Activated CD8-positive, alpha-beta memory T cell treated with anti-CD3 and anti-CD28 coated beads, Interleukin-2, amount 50 U/mL, for 4 hours (primary cell): ENCODE measurements around the gene MYT1.

ENCODE experiments used
- DNase-seq: peaks from one replicate; pipeline ENCODE4 v3.0.0-alpha.2; 2020

MYT1 gene

DNA sequence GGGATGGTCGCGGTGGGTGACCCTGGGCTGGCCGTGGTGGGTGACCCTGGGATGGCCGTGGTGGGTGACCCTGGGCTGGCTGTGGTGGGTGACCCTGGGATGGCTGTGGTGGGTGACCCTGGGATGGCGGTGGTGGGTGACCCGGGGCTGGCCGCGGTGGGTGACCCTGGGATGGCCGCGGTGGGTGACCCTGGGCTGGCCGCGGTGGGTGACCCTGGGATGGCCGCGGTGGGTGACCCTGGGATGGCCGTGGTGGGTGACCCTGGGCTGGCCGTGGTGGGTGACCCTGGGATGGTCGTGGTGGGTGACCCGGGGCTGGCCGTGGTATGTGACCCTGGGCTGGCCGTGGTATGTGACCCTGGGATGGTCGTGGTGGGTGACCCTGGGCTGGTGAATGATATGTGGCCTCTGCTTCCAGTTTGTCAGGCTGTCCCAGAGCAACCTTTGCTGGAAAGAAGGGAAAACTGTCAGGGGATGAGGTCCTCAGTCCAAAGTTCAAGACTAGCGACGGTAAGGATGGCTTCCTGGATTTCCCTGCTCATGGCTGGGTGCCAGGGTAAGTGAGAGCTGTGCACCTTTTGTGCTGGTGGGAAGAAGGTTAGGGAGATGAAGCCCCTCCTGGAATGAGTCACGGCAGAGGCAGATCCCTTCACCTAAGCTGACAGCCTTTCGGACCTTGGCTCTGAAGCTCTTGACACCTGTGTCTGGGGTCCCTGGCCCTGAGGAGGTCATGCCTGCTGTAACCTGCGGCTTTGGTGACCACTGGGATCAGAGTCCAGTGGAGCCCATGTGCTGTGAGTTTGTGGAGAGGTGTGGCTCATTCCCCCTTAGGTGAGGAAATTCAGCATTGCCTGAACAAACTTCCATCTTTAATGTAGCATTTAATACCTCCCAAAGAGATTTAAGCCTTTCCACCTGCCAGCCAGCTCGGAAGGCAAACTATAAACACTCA is 72.2 kb downstream of the MYT1 start:
- DNase-seq, result no peak

DNA sequence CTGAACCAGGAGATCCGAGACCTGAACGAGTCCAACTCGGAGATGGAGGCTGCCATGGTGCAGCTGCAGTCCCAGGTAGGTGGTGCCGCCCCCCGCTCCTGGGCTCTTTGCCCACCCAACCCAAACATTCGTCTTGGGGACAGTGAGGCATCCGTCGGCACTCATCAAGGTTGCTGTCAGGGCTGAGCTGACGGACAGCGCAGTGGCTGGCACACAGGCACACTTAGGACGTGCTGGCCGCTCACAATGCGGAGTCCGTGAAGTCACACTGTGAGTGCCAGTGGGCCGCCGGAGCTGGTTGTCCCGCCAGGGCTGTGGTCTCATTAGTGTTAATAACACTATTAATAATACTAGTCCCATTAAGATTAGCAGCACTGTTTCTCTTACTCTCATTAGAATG is 73.1 kb downstream of the MYT1 start:
- DNase-seq, result no peak

GRCh38 chr20:64238115-64238825 is 74.0 kb downstream of the MYT1 start:
- no peak for DNase-seq

- no peak for DNase-seq
These were observed 74.7 kb downstream of the MYT1 start for GRCh38 chr20:64238851-64239387.

DNA sequence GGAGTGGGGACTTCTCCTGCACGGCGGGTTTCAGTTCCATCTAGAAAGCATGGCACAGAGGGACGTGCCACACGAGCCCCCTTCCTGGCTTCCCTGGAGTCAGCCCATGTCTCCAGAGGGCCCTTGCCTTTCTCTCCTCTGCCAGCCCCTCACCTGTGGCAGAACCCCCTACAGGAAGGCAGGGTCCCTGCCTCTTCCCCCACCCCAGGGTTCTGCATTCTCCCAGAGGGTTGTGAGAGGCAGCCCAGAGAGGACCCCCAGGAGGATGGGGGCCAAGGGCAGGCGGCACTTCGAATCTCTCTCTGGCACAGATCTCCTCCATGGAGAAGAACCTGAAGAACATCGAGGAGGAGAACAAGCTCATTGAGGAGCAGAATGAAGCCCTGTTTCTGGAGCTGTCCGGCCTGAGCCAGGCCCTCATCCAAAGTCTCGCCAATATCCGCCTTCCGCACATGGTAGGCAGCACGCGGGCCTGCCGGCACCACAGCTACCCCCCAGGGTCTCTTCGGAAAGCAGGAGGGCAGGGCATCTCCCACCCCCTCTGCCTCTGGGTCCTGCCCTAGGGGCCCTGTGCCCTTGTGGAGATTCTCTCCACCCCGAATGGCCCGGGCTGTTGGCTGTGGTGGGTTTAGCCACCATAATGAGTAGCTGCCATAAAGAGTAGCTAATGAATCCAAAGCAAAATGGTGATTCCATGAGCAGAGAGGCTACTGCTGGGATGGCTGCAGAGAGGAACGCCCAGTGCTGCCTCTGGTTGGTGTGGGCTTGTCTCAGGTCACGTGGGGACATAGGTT is 75.4 kb downstream of the MYT1 start:
- DNase-seq, result no peak

DNA sequence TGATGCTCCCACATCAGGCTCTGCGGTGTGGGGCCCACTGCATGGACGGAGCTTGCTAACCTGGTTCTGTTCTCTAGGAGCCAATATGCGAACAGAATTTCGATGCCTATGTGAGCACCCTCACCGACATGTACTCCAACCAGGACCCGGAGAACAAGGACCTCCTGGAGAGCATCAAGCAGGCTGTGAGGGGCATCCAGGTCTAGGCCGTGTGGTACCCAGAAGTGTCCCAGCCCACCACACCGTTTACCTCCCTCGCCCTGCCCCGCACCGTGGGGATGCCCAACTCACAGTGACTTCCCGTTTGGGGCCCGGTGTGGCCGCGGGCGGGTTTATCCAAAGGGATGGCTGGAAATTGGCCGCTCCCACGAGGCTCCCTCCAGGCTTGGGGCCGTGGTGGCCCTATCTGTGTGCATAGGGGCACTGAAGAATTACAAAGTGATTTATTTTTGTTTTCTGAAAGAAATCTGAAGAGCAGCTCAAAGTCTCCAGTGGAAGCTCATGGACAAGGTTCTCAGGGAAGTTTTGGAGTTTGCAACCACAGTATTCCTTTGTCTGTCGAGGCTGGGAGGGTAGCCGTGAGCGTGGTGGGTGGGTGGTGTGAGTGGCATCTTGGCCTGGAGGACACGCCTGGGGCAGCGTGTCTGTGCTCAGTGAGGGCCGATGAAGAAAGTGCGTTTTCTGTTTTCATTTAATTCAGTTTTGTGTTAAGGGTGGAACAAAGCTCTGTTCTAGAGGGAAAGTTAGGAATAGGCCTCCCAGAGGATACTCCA is 76.2 kb downstream of the MYT1 start:
- no peak for DNase-seq

DNA sequence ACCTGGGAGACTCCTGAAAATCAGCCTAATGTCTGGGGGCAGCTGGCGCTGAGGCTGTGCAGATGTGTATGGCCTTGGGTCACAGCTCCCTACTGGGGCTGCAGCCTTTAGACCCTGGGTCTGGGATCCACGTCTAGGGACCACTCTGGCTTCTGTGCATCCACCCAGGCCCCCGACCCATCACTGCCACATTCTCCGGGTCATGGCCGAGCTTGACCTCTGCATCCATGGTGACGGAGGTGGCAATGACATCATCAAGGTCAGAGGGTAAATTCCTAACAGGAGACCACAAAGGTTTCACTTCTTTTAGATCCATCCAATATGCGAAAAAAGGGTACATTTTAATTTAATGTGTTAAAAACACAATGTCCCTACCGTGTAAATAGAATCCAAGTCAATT is 76.8 kb downstream of the MYT1 start:
- no peak for DNase-seq

- no peak for DNase-seq
These were observed 77.9 kb downstream of the MYT1 start for GRCh38 chr20:64242003-64242796.

DNA sequence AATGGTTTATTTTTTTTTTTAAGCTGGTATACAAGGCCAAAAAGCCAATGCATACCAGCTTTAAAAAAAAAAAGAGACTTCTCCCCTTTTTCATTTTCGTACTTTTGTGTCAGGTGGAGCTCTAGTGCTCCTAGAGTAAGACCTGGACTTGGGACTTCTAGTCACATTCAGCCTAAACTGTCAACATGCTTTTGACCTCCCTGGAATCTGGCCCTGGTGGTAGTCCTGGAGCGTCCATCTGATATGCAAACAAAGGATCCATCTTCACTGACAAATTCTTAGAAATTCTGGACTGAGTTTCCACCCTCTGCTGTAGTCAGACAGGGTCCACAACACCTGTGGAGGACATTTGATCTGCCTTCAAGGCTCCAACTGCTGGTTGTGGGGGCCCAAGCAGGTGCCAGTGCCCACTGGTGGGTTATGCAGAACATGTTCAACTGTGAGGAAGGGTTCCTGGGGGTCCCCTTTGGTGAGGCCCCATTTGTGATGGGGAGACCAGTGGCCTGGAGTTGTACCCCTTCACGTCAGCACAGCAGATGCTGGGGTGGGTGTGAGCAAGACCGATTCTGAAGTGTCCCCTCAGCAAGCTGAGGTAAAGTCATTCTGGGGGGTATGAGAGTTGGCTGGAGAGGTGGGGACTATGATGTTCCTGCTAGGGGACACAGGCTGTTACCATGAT is 78.7 kb downstream of the MYT1 start:
- DNase-seq, result no peak

DNA sequence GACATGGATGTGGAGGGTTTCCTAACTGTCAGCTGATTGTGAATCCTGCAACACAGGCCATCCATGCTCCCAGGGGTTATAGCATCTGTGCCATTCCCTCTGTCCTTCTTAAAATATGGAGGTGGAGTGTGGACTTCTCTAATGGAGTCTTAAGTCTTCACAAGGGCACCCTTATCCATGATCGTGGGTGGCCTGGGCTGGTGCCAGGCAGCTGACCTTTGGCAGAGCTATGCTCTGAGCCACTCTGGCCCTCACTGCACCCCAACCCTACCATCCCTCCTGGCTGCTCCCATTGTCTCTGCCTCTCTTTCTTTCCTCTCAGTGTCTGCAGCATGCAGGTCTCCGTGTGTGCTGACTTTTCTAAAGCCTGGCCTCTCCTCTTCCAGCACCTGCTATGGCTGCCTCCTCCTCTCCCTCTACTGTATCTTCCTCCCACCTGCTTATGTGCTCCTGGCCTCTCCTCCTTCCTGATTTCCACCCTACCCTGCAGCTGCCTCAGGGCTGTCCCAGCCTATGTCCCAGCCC is 80.1 kb downstream of the MYT1 start:
- DNase-seq, result no peak

DNA sequence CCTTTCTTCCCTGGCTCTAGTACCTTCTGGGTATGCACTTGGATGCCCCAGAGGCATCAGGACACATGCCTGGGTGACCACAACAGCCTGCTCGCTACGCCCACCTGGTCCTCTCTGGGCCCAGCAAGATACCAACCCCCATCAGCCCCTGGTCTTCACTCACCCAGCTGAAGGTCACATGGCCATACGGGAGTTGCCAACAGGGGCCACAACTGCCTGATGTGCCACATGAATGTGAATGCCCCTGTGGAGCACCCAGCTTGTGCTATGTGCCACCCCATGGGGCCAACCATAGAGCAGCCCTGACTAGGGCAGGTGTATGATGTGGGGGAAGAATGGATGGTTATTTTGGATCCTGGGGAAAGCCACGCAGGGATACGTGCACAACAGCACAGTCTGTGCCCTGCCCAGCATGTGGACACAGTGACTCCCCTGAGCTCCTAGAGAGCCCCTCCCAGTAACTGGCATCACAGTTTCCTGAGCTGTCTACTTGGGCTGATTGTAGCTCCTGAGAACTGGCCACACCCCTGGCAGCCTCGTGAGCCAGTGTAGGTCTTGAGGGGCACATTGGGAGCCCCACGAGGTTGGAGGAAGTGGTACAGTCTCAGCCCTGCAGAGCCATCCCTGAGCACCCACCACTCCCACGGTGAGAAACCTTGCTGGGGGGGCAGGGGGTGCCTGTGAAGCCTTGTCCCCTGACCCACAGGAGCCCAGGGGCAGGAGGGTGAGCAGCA is 80.8 kb downstream of the MYT1 start:
- no peak for DNase-seq

DNA sequence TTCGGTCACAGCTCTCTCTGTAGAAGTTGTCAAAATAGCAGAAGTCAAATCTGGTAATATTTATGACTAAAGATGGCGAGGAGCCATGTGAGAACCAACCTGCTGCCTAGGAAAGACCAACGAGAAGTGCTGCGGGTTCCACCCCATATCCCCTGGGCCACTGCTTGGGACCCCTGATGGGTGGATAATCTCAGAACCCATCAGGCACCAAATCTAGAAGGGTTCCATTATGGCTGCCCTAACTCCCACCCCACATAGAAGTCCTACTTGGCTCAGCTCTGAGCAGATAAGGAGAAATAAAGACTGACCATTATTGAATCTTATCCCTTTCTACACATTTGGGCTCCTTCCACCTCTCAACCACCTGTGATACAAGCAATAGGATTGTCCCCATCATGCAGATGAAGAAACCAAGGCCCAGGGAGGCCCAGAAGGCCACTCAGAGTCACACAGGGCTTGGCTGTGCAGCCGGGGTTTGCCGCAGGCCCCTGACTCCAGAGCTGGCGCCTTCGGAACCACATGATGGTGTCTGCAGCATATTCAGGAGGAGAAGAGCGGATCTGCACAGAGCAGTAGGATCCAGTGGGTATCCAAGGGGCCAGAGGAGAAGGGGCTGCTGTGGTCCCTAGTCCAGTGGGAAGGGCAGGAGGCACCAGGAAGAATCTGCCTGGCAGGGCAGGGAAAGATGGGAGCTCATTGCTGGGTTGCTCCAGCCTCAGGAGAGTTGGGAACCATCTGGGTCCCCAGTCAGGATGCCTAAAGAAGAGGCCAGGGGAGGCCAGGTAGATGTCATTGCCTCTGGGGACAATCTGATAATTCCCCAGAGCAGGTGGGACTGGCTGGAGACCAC is 81.7 kb downstream of the MYT1 start:
- DNase-seq, result no peak

DNA sequence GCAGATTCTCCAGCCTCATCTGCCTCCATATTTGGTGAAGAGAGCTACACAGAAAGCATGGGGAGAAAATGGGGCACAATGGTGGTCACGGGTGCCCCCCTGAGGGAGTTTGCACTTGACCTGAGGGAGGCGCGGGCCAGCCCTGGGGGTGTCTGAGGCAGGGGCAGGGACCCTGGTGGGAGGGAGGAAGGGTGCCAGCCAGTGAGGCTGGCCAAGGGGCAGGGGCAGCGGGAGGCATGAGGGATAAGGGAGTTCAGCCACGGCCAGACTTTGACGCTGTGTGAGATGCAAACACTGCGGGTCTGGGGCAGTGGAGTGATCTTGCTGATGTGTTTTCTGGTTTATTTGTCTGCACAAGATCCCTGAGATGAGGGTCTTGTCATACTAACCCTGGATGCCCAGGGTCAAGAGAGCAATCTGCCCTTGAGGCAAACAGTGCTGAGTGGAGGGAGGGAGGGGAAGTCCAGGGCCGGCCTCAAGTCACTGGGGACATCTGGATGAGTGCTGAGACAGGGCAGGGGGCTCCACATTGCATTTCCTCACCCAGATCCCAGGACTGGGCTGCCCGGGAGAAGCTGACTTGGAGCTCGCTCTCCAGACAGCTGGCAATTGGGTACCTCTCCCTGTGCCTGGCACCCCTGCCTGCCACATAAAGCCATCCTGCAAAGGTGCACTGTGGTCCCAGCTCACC is 82.5 kb downstream of the MYT1 start:
- DNase-seq, result no peak

DNA sequence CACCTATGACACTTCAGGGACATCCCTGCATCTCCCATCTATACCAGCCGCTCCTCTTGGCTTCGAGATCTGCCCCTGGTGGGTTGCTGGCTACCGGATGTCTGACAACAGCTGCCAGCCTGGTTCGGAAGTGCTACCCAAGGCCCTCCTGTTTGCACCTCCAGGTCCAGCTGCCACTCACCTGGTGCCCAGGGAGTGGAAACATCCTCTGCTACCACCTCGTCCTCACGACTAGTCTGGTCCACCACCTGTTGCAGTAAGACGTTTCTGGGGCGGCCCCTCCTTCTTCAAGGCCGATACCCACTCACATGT is 83.0 kb downstream of the MYT1 start:
- DNase-seq, result no peak

DNA sequence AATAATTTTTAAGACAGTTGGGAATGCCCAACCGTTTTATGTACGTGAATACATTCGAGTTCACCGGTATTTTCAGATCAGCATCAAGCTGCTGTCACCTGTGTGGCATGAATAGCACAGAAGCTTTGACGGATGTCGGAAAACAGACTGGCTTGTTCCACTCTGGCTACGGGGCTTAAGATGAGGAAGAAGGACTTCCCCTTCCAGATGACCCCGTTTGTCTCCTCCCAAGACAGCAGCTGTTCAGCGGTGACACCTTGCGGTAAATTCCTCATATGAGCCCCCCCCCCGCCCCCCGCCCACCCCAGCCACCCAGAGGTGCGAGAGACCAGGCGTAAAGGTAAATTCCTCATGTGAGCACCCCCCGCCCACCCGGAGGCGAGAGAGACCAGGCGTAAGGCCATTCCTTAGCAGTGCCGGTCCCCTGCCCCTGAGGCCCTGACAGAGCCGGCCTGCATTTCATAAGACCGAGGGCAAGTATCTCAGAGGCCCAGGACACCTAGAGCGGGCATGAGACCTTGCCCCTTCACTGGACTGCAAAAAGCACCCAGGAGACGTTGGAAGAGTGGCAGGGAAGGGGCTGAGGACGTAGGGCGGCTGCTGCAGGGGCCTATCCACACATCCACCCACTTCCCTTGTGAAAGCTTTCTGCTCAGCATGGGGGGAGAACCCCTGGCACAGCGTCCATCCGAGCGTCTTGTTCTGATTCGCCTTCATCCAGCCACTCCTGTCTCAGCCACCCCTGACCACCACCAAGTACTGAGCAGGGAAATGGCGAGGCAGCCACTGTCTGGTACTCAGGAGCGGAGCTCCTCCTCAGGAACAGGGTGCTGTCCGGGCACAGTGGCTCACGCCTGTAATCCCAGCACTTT is 84.0 kb downstream of the MYT1 start:
- no peak for DNase-seq

DNA sequence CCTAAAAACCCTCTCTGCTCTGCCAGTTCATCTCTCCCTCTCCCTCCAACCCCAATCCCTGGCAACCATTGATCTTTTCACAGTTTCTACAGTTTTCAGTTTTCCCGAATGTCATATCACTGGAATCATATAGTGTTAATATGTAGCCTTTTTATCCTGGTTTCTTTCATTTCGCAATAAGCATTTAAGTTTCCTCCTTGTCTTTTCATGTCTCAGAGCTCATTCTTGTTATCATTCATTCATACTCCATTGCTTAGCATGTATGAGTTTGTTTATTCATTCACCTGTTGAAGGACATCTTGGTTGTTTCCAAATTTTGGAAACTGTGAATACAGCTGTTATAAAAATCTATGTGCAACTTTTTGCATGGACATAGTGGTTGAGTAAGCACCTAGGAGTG is 85.8 kb downstream of the MYT1 start:
- no peak for DNase-seq

DNA sequence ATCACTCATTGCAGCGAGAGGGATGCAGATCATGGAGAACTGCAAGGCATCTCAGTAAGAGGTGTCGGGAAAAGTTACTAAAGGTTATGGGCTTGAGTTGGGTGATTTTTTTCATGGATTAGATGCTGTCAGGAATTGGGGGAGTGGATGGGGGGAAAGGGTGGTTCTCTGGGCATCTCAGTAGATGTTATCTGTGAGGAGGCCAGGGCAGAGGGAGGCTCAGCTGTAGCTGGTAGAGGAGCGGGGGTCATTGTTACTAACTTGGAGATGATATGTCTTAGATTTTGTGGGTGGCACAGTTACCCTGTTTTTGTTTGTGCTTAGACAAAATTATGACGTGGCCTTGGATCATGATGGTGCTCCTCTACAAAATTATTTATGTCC is 88.7 kb downstream of the MYT1 start:
- no peak for DNase-seq
